GM12873 (cell line): ENCODE data around the gene KLHL29.

ENCODE experiments used
- TF ChIP-seq, protein P1 (sequence below): IDR thresholded peaks from 2 replicates; pipeline ENCODE4 v1.5.1; 2012; ENCODE audit warnings: low read depth, mild to moderate bottlenecking, moderate library complexity, low read length, control low read depth; ENCODE audit not compliant: insufficient read depth; ENCODE audit errors: missing control alignments

The KLHL29 gene

DNA sequence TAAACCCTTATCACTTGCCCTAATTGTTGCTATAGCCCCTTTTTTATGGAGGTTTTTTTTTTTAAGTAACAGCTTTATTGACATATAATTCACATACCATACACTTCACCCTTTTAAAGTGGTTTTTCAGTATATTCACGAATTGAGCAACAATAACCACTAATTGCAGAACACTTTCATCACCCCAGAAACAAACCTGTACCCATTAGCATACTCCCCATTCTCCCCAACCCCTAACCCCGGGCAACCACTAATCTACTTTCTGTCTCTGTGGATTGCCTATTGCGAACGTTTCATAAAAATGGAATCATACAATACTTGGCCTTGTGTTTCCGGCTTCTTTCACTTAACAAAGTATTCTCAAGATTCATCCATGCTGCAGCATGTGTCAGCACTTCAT is 328.4 kb downstream of the KLHL29 start:
- TF ChIP-seq, protein P1, sequence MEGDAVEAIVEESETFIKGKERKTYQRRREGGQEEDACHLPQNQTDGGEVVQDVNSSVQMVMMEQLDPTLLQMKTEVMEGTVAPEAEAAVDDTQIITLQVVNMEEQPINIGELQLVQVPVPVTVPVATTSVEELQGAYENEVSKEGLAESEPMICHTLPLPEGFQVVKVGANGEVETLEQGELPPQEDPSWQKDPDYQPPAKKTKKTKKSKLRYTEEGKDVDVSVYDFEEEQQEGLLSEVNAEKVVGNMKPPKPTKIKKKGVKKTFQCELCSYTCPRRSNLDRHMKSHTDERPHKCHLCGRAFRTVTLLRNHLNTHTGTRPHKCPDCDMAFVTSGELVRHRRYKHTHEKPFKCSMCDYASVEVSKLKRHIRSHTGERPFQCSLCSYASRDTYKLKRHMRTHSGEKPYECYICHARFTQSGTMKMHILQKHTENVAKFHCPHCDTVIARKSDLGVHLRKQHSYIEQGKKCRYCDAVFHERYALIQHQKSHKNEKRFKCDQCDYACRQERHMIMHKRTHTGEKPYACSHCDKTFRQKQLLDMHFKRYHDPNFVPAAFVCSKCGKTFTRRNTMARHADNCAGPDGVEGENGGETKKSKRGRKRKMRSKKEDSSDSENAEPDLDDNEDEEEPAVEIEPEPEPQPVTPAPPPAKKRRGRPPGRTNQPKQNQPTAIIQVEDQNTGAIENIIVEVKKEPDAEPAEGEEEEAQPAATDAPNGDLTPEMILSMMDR, result no peak

DNA sequence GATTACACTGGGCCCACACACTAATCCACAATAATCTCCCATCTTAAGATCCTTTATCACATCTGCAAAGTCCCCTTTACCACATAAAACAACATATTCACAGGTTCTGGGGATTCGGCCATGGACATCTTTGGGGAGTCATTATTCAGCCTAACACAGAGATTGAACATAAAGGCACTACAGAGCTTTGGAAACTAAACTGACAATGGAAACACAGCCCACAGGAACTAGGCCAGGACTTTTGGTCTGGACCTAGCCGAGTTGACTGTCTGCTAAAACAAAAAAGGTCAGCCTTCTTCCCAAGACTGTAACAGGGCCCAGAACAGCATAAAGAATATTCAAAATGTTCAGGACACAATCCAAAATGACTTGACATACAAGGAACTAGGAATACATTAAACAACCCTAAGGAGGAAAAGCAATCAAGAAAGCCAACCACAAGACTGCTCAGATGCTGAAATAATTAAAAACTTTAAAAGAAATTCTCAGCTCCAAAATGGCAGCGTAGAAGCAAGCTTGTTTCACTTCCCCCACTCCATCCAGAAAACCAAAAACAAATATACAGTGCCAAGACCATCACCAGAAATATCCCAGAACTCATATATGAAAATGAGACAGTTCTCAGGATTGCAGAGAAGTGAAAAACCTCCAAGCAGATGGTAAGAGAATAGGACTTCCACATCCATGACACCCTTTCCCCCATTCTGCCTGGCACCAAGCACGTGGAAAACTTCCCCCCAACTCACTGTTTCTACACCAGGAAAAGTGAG is 334.1 kb downstream of the KLHL29 start:
- TF ChIP-seq, protein P1, result no peak

- TF ChIP-seq, protein P1, result no peak
Measured at GRCh38 chr2:23719716-23720115, 334.7 kb downstream of the KLHL29 start.

DNA sequence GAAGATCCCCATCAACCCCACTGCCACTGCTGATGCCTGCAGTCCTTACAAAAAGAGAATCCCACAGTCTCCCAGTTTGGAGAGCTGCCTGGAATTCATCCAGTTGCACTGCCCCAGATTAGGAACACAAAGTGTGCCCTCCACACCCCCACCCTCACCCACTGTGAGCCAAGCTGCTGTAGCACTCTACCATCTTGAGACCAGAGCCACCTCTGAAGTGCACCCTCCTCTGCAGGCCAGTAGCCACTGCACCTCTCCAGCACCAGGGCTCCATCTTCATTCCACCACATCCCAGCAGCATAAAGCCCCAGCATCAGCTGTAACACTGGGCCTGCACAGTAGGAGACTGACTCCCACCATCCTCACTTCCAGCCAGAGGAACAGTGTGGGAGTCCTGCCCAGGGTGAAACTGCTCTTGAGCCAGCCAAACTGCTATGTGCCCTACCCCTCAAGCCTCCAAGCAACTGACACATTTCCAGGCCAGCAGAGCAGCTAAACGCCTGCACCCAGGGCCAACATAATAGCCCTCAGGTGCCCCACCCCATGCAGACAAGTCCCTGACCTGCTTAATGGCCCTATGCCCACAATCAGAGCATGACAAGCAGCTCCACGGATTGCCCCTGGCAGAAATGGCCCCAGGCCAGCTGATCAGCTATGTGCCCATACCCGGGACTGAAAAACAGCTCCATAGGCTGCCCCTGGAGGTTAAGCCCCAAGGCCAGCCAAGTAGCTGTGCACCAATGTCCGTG is 335.9 kb downstream of the KLHL29 start:
- TF ChIP-seq, protein P1, result no peak

DNA sequence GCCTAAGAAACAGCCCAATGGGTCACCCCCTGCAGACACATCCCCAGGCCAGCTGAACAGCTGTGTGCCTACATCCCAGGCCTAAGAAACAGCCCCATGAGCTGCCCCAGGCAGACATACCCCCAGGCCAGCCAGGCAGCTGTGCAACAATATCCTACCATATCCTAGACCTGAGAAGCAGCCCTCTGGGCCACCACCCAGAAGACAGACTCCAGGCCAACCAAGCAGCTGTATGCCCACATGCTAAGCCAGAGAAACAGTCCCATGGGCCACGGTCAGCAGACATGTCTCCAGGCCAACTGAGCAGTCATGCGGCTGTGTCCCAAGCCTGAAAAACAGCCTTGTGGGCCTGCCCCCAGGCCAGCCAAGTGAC is 336.5 kb downstream of the KLHL29 start:
- TF ChIP-seq, protein P1, result no peak

DNA sequence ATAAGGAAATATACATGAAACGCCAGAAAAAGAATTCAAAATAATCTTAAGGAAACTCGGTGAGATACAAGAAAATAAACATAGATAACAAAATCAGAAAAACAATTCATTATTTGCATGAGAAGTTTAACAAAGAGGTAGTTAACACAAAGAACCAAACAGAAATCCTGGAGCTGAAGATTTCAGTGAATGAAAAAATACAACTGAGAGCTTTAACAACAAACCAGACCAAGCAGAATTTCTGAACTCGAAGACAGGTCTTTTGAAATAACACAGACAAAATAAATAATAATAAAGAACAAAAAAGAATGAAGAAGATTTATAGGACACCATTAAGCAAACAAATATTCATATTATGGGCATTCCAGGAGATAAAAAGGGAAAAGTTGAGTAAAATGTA is 337.3 kb downstream of the KLHL29 start:
- TF ChIP-seq, protein P1, result no peak

DNA sequence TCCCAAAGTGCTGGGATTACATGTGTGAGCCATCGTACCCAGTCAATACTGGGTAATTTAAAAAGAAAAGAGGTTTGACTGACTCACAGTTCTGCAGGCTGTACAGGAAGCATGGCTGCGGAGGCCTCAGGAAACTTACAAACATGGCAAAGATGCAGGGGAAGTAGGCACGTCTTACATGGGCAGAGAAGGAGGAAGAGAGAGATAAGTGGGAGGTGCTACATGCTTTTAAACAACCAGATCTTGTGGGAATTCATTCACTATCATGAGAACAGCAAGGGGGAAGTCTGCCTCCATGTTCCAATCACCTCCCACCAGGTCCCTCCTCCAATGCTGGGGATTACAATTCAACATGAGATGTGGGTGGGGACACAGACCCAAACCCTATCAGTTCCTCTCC is 349.4 kb downstream of the KLHL29 start:
- TF ChIP-seq, protein P1, result no peak
